Spleen (tissue), 11 donors: ENCODE results near the gene ZNF784. TPM values are rescaled to one million over a fixed set of nuclear protein-coding genes. Genes with fewer than 3 reads are reported as not detected.

Experiments
- DNase-seq: peaks from one replicate; pipeline ENCODE4 v3.0.0-alpha.2; 2020
- H3K27ac ChIP-seq, 8 donors: fragments of 200-600 bp; sonication (generic) in 7 of 8; 1 replicate in 4 of 8; 2 replicates in 4 of 8; pipeline versions ENCODE4 v1.5.0 to v1.8.0; 2016 to 2021; ENCODE audit warnings: inconsistent platforms in 4 of 8, mild to moderate bottlenecking in 4 of 8, moderate library complexity in 1 of 8
- H3K27me3 ChIP-seq, 7 donors: fragments of 200-600 bp; sonication (generic) in 6 of 7; replicated peaks in 1 of 7; 1 replicate in 4 of 7; 2 replicates in 3 of 7; pipeline versions ENCODE4 v1.5.0 to v1.8.0; 2016 to 2021; ENCODE audit warnings: inconsistent platforms in 3 of 7, mild to moderate bottlenecking in 1 of 7
- H3K36me3 ChIP-seq, 6 donors: fragments of 200-600 bp; sonication (generic) in 5 of 6; 1 replicate in 4 of 6; 2 replicates in 2 of 6; pipeline versions ENCODE4 v1.5.0 to v1.8.0; 2016 to 2021; ENCODE audit warnings: inconsistent platforms in 2 of 6
- H3K4me1 ChIP-seq, 6 donors: fragments of 200-600 bp; sonication (generic) in 5 of 6; 1 replicate in 3 of 6; 2 replicates in 3 of 6; pipeline versions ENCODE4 v1.5.0 to v1.8.0; 2016 to 2021; ENCODE audit warnings: inconsistent platforms in 3 of 6
- H3K4me3 ChIP-seq, 8 donors: fragments of 200-600 bp; sonication (generic) in 7 of 8; 1 replicate in 4 of 8; 2 replicates in 4 of 8; pipeline versions ENCODE4 v1.5.0 to v1.8.0; 2016 to 2021; ENCODE audit warnings: inconsistent platforms in 4 of 8, mild to moderate bottlenecking in 4 of 8, moderate library complexity in 2 of 8
- H3K9me3 ChIP-seq, 8 donors: fragments of 200-600 bp; sonication (generic) in 7 of 8; 1 replicate in 4 of 8; 2 replicates in 4 of 8; pipeline versions ENCODE4 v1.5.0 to v1.8.0; 2016 to 2021; ENCODE audit warnings: inconsistent platforms in 4 of 8
- CTCF ChIP-seq, 11 experiments: fragments of 200-600 bp in 7 of 11; fragments of 450-650 bp in 4 of 11; sonication (generic) in 4 of 11; IDR thresholded peaks in 8 of 11; conservative IDR thresholded peaks in 3 of 11; 1 replicate in 7 of 11; 2 replicates in 4 of 11; pipeline versions ENCODE4 v1.4.0 to v1.8.0; 2016 to 2021; ENCODE audit warnings: antibody characterized with exemption in 11 of 11, inconsistent platforms in 4 of 11, mild to moderate bottlenecking in 1 of 11
- POLR2A ChIP-seq, 3 donors: fragments of 450-650 bp; IDR thresholded peaks; one replicate each; pipeline ENCODE4 v1.5.1; 2017; ENCODE audit warnings: antibody characterized with exemption in 3 of 3, mild to moderate bottlenecking in 1 of 3
- POLR2AphosphoS5 ChIP-seq, 3 donors: sonication (generic); formaldehyde crosslinking; IDR thresholded peaks; one replicate each; pipeline ENCODE4 v1.5.1; 2017; ENCODE audit warnings: antibody characterized with exemption in 3 of 3
- WGBS, 5 donors: extraction: QIAGEN DNeasy Blood & Tissue Kit in 3 of 5; methylation state at CpG; one replicate each; pipeline versions ENCODE4 v1.1.5 to v1.1.7; 2013 to 2018; 5-methylcytosine and 5-hydroxymethylcytosine counted together
- intact Hi-C: fragments of 100-400 bp; cut with DNase I; formaldehyde crosslinking; loops from one replicate; pipeline ENCODE4 v1.15.0; 2023; ENCODE audit warnings: low total_unique reads
- polyA plus RNA-seq, 3 donors: library from polyadenylated mRNA; stranded (reverse); fragments of 200-250 nt; gene quantifications; one replicate each; pipeline ENCODE4 v1.2.1, GENCODE V29; 2013
- total RNA-seq, 7 donors: library from RNA; depleted of rRNA in 3 of 7; stranded (reverse); fragments of >200 nt in 3 of 7; fragmentation: NEBNext Ultra II Directional in 4 of 7; extraction: Animal tissue kit (Norgen Biotek cat#: 25700) in 4 of 7; gene quantifications; one replicate each; pipeline versions ENCODE4 v1.1.0 to v1.2.1, GENCODE V29; 2016 to 2021
- donor health status: healthy with polysubstance abuse.
- donor health status: DM: no; HTN: no; CAD: no; lungs with moderate emphysema.
- donor health status: DM: no; HTN: no; CAD: no.
- donor health status: Bipolar disorder and iron deficiency.
- donor health status: healthy.
- donor health status: DM: no; HTN: no; CAD: no.
- donor health status: DM: yes; HTN: yes; CAD: no.

Gene ZNF784
- total and polyA plus RNA-seq, 10 donors, result 3.3 to 10.0 (median 6.7) TPM

- TF ChIP-seq CTCF (IDR thresholded peaks at IDR 0.05 in 8 of 11, conservative IDR thresholded peaks at IDR 0.05 in 3 of 11), result no peak
- TF ChIP-seq POLR2AphosphoS5 (IDR thresholded peaks at IDR 0.05), result peak in 1 of 3 donors; percentile 70
- TF ChIP-seq POLR2A (IDR thresholded peaks at IDR 0.05), result no peak
- Histone ChIP-seq H3K36me3 (peaks cover 6 to 100% (median 84%) of the 10 kb centered on the region in 6 donors), H3K27me3 (no peaks in the 10 kb centered on the region), H3K4me1 (peaks cover 7 to 87% (median 45%) of the 10 kb centered on the region in 6 donors), H3K27ac (no peak overlapping the region), H3K4me3 (no peak overlapping the region), H3K9me3 (no peaks in the 10 kb centered on the region)
- no peak for DNase-seq
- WGBS, 5 donors, result 83 to 93% (median 86%) methylated on average over 29 to 30 of the region's 30 CpGs
- intact Hi-C loops, result no loop called here
Measured at GRCh38 chr19:55668603-55669348, 44.4 kb upstream of the ZNF784 start.

- H3K27me3 ChIP-seq, result no peaks in the 10 kb centered on the region
- peaks cover 6 to 100% (median 86%) of the 10 kb centered on the region in 6 donors for H3K36me3 ChIP-seq
- WGBS, 5 donors, result 59 to 79% (median 78%) methylated on average over 6 to 11 of the region's 11 CpGs
- intact Hi-C loops, result no loop called here
- H3K27ac ChIP-seq, result no peak overlapping the region
- H3K4me3 ChIP-seq, result no peak overlapping the region
- TF ChIP-seq POLR2A (IDR thresholded peaks at IDR 0.05) (no peak), POLR2AphosphoS5 (IDR thresholded peaks at IDR 0.05) (no peak), CTCF (IDR thresholded peaks at IDR 0.05 in 8 of 11, conservative IDR thresholded peaks at IDR 0.05 in 3 of 11) (no peak)
- H3K4me1 ChIP-seq, result peaks cover 7 to 87% (median 41%) of the 10 kb centered on the region in 6 donors
- DNase-seq, result no peak
- H3K9me3 ChIP-seq, result no peaks in the 10 kb centered on the region
Measured at GRCh38 chr19:55667958-55668357, 43.6 kb upstream of the ZNF784 start.

GRCh38 chr19:55667511-55667910 is 43.1 kb upstream of the ZNF784 start:
- WGBS, 5 donors, result 76 to 91% (median 87%) methylated on average over 12 of the region's 12 CpGs
- TF ChIP-seq POLR2AphosphoS5 (IDR thresholded peaks at IDR 0.05), result peak in 2 of 3 donors; percentile 39 to 56
- TF ChIP-seq POLR2A (IDR thresholded peaks at IDR 0.05), result no peak
- TF ChIP-seq CTCF (IDR thresholded peaks at IDR 0.05 in 8 of 11, conservative IDR thresholded peaks at IDR 0.05 in 3 of 11), result no peak
- H3K27ac ChIP-seq, result no peak overlapping the region
- H3K4me1 ChIP-seq, result peaks cover 7 to 87% (median 39%) of the 10 kb centered on the region in 6 donors
- no peak overlapping the region for H3K4me3 ChIP-seq
- no peaks in the 10 kb centered on the region for H3K27me3 ChIP-seq
- intact Hi-C loops, result no loop called here
- no peaks in the 10 kb centered on the region for H3K9me3 ChIP-seq
- DNase-seq, result no peak
- peaks cover 9 to 100% (median 88%) of the 10 kb centered on the region in 6 donors for H3K36me3 ChIP-seq

GRCh38 chr19:55667006-55667381 is 42.6 kb upstream of the ZNF784 start:
- 83 to 95% (median 92%) methylated on average over 4 of the region's 4 CpGs for WGBS, 5 donors
- TF ChIP-seq POLR2AphosphoS5 (IDR thresholded peaks at IDR 0.05) (peak in 1 of 3 donors; percentile 12), POLR2A (IDR thresholded peaks at IDR 0.05) (no peak), CTCF (IDR thresholded peaks at IDR 0.05 in 8 of 11, conservative IDR thresholded peaks at IDR 0.05 in 3 of 11) (no peak)

More at GRCh38 chr19:55667006-55667381, 42.6 kb upstream of the ZNF784 start:
- no peaks in the 10 kb centered on the region for H3K27me3 ChIP-seq
- H3K27ac ChIP-seq, result no peak overlapping the region
- no peaks in the 10 kb centered on the region for H3K9me3 ChIP-seq
- no peak for DNase-seq
- peaks cover 9 to 100% (median 89%) of the 10 kb centered on the region in 6 donors for H3K36me3 ChIP-seq
- no peak overlapping the region for H3K4me3 ChIP-seq
- H3K4me1 ChIP-seq, result peaks cover 7 to 85% (median 37%) of the 10 kb centered on the region in 6 donors
- intact Hi-C loops, result no loop called here
